ENCODE results near the gene GH1. TPM values are rescaled to one million over a fixed set of nuclear protein-coding genes. Genes with fewer than 3 reads are reported as not detected.
A peak's percentile ranks its signal among the peaks of the same experiment; 100 is the strongest.
"Not testable (repeated sequence)": the region's sequence is repeated elsewhere in the genome, so short reads cannot be mapped to it uniquely, and the experiment has no call there.

The GH1 gene
- total RNA-seq, 3 donors from 2014 or later (not counting 1 experiment from before 2014, with no cell fraction given): not detected

DNA sequence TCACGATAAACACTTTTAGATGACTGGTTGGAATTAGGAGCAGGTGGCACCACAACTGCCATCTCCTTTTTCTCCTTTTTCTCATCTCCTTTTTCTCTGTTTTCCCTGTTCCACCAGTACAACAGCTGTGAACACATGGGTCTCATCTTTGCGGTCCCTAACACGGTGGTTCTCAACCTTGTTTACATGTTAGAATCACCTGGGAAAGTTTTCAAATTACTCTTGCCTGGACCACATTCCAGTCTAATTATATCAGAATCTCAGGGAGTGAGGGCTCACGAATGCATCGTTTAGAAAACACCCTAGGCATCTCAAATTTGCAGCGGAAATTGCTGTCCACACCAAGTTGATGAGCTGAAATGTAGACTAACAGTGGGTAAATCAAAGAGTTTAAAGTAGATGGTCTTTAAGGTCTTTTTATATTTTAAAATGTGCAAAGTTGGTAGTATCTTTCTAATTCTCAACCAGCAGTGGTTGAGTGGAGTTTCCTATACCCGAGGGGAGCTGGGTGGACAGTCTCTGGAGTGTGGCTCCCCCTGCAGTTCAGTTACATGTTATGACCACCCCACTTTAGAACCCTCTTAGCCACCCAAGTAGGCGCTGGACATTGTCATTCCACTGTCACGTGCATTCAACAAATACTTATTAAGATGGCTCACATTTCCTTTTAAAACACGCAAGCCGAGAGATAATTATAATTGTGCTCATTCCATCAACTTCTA, 26.2 kb downstream of the GH1 start:
- H3K4me1 Mint-ChIP-seq; intact Hi-C loops (cut with micrococcal nuclease); H3K27me3 ChIP-seq (ENCODE audit: control insufficient read depth, insufficient read depth, low read length); ATAC-seq; H3K27ac Mint-ChIP-seq; H3K9me3 ChIP-seq (ENCODE audit: control insufficient read depth, insufficient read depth, low read length); H3K36me3 ChIP-seq (ENCODE audit: control insufficient read depth, insufficient read depth, low read length); H3K27ac ChIP-seq (ENCODE audit: low read length); H3K27me3 Mint-ChIP-seq (ENCODE audit: low read depth in 2 of 2); DNase-seq; H3K4me1 ChIP-seq (ENCODE audit: control insufficient read depth, insufficient read depth, low read length); H3K4me3 Mint-ChIP-seq; H3K36me3 Mint-ChIP-seq; H3K9me3 Mint-ChIP-seq; H3K4me3 ChIP-seq (ENCODE audit: low read length): not testable (repeated sequence)
- 94% methylated on average over 7 of the region's 11 CpGs for WGBS (ENCODE audit: insufficient coverage)

GRCh38 chr17:63889026-63889848, 29.4 kb downstream of the GH1 start:
- intact Hi-C loops (cut with micrococcal nuclease); H3K4me1 Mint-ChIP-seq; H3K27me3 Mint-ChIP-seq (ENCODE audit: low read depth in 2 of 2); H3K27ac Mint-ChIP-seq; H3K9me3 Mint-ChIP-seq; H3K27ac ChIP-seq (ENCODE audit: low read length); H3K36me3 Mint-ChIP-seq; H3K36me3 ChIP-seq (ENCODE audit: control insufficient read depth, insufficient read depth, low read length); H3K4me3 ChIP-seq (ENCODE audit: low read length); H3K27me3 ChIP-seq (ENCODE audit: control insufficient read depth, insufficient read depth, low read length); H3K4me1 ChIP-seq (ENCODE audit: control insufficient read depth, insufficient read depth, low read length); H3K4me3 Mint-ChIP-seq; H3K9me3 ChIP-seq (ENCODE audit: control insufficient read depth, insufficient read depth, low read length): not testable (repeated sequence)
- TF ChIP-seq, protein P1, sequence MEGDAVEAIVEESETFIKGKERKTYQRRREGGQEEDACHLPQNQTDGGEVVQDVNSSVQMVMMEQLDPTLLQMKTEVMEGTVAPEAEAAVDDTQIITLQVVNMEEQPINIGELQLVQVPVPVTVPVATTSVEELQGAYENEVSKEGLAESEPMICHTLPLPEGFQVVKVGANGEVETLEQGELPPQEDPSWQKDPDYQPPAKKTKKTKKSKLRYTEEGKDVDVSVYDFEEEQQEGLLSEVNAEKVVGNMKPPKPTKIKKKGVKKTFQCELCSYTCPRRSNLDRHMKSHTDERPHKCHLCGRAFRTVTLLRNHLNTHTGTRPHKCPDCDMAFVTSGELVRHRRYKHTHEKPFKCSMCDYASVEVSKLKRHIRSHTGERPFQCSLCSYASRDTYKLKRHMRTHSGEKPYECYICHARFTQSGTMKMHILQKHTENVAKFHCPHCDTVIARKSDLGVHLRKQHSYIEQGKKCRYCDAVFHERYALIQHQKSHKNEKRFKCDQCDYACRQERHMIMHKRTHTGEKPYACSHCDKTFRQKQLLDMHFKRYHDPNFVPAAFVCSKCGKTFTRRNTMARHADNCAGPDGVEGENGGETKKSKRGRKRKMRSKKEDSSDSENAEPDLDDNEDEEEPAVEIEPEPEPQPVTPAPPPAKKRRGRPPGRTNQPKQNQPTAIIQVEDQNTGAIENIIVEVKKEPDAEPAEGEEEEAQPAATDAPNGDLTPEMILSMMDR (IDR thresholded peaks at IDR 0.05): peak; percentile 65
- peak in 1 of 2 donors; percentile 61 for DNase-seq
- WGBS (ENCODE audit: insufficient coverage): 39% methylated on average over 9 of the region's 13 CpGs
- peak; percentile 68 to 75 (median 75) for ATAC-seq

GRCh38 chr17:63885119-63885518, 33.5 kb downstream of the GH1 start:
- H3K27me3 Mint-ChIP-seq (ENCODE audit: low read depth in 2 of 2); ATAC-seq; H3K4me1 ChIP-seq (ENCODE audit: control insufficient read depth, insufficient read depth, low read length); H3K4me1 Mint-ChIP-seq; H3K4me3 Mint-ChIP-seq; DNase-seq; intact Hi-C loops (cut with micrococcal nuclease); H3K9me3 Mint-ChIP-seq; H3K4me3 ChIP-seq (ENCODE audit: low read length); H3K27me3 ChIP-seq (ENCODE audit: control insufficient read depth, insufficient read depth, low read length); H3K27ac Mint-ChIP-seq; H3K9me3 ChIP-seq (ENCODE audit: control insufficient read depth, insufficient read depth, low read length); H3K36me3 Mint-ChIP-seq; H3K36me3 ChIP-seq (ENCODE audit: control insufficient read depth, insufficient read depth, low read length); H3K27ac ChIP-seq (ENCODE audit: low read length): not testable (repeated sequence)
- WGBS (ENCODE audit: insufficient coverage): 93% methylated on average over 8 of the region's 11 CpGs

DNA sequence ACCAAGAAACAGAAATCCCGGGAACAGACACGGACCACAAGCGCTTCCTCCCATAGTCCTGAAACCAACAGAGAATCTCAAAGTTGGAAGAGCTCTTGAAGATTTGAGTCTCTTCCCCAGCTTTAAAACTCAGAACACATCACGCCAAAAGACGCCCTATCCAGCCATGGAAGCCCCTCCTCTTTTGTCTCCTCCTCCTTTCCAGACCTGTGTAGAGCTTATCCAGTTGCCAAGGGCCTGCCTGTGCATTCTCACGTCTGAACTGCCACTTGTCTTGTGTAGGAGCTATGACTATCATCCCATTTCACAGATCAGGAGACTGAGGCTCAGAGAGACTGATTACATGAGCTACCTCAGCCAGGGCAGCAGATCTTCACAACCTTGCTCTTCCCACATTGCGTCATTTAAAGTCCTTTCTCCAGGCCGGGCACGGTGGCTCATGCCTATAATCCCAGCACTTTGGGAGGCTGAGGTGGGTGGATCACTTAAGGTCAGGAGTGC, 36.0 kb downstream of the GH1 start:
- 80% methylated on average over 9 of the region's 9 CpGs for WGBS (ENCODE audit: insufficient coverage)
- H3K36me3 Mint-ChIP-seq; H3K4me1 ChIP-seq (ENCODE audit: control insufficient read depth, insufficient read depth, low read length); DNase-seq; H3K4me1 Mint-ChIP-seq; H3K9me3 ChIP-seq (ENCODE audit: control insufficient read depth, insufficient read depth, low read length); H3K27ac ChIP-seq (ENCODE audit: low read length); H3K4me3 Mint-ChIP-seq; H3K4me3 ChIP-seq (ENCODE audit: low read length); H3K36me3 ChIP-seq (ENCODE audit: control insufficient read depth, insufficient read depth, low read length); H3K27me3 ChIP-seq (ENCODE audit: control insufficient read depth, insufficient read depth, low read length); H3K27me3 Mint-ChIP-seq (ENCODE audit: low read depth in 2 of 2); ATAC-seq; intact Hi-C loops (cut with micrococcal nuclease); H3K27ac Mint-ChIP-seq; H3K9me3 Mint-ChIP-seq: not testable (repeated sequence)
